Upper lobe of right lung (tissue), 1 donor: ENCODE data around the gene YDJC. TPM values are rescaled to one million over a fixed set of nuclear protein-coding genes. Genes with fewer than 3 reads are reported as not detected.

Experiments used
- ATAC-seq: fragments of 200-7000 bp; cut with Tn5 transposase; one replicate; pipeline ENCODE4 v1.9.1; 2020; ENCODE audit warnings: mild to moderate bottlenecking, moderate library complexity
- DNase-seq: peaks from one replicate; pipeline ENCODE4 v3.0.0-alpha.2; 2020
- H3K27ac ChIP-seq: fragments of 200-600 bp; one replicate; pipeline ENCODE4 v1.8.0; 2022
- H3K27me3 ChIP-seq: fragments of 200-600 bp; one replicate; pipeline ENCODE4 v1.8.0; 2022; ENCODE audit warnings: mild to moderate bottlenecking
- H3K36me3 ChIP-seq: fragments of 200-600 bp; one replicate; pipeline ENCODE4 v1.8.0; 2022
- H3K4me1 ChIP-seq: fragments of 200-600 bp; one replicate; pipeline ENCODE4 v1.8.0; 2022
- H3K4me3 ChIP-seq: fragments of 200-600 bp; one replicate; pipeline ENCODE4 v1.8.0; 2022; ENCODE audit warnings: mild to moderate bottlenecking
- H3K9me3 ChIP-seq: fragments of 200-600 bp; one replicate; pipeline ENCODE4 v1.8.0; 2022
- CTCF ChIP-seq: fragments of 200-600 bp; IDR thresholded peaks from one replicate; pipeline ENCODE4 v1.8.0; 2022; ENCODE audit warnings: antibody characterized with exemption
- intact Hi-C: fragments of 100-400 bp; cut with DNase I; formaldehyde crosslinking; loops from one replicate; pipeline ENCODE4 v1.11.0; 2022
- microRNA-seq: library from miRNA; unstranded; fragments of <30 nt; microRNA quantifications from one replicate; pipeline ENCODE4 v1.2.0, GENCODE V29; 2020; ENCODE audit warnings: borderline microRNAs expressed
- total RNA-seq: library from RNA; stranded (reverse); fragmentation: NEBNext Ultra II Directional; extraction: Animal tissue kit (Norgen Biotek cat#: 25700); gene quantifications from one replicate; pipeline ENCODE4 v1.2.1, GENCODE V29; 2021
- donor health status: DM: no; HTN: yes; CAD: no; lungs with severe emphysema.

The YDJC gene
- total RNA-seq, 1 donor from 2014 or later, result 13.9 TPM

GRCh38 chr22:21579474-21579851 is 50.4 kb downstream of the YDJC start:
- ATAC-seq, result no peak
- Histone ChIP-seq H3K4me3 (no peak overlapping the region), H3K36me3 (no peaks in the 10 kb centered on the region), H3K4me1 (peaks cover 43% of the 10 kb centered on the region), H3K9me3 (no peaks in the 10 kb centered on the region), H3K27ac (no peak overlapping the region), H3K27me3 (no peaks in the 10 kb centered on the region)
- no peak for TF ChIP-seq CTCF
- DNase-seq, result no peak
- intact Hi-C loops, result no loop called here

Small RNA genes within 50 kb of the gene (microRNA-seq; reads per million reads assigned to microRNA genes)
- gene MIR130B (131 reads per million, percentile 68 among the genes with 10 or more reads in this experiment), gene MIR301B (2.5 reads per million, percentile 15 among the genes with 10 or more reads in this experiment)

Other genes starting within 250 kb of the YDJC start
- gene RIMBP3B, start 246.3 kb downstream of the YDJC start, total RNA-seq, result 0.09 TPM
- gene HIC2, start 212.7 kb downstream of the YDJC start, total RNA-seq, result 5.1 TPM
- 4.0 TPM for gene TMEM191C, start 162.6 kb downstream of the YDJC start, total RNA-seq
- 0.41 TPM for gene RIMBP3C, start 78.6 kb downstream of the YDJC start, total RNA-seq
- 45.7 TPM for gene UBE2L3, start 62.3 kb downstream of the YDJC start, total RNA-seq
- 0.69 TPM for gene CCDC116, start 2.7 kb upstream of the YDJC start, total RNA-seq
- 41.3 TPM for gene SDF2L1, start 12.3 kb upstream of the YDJC start, total RNA-seq
- gene PPIL2, start 36.0 kb upstream of the YDJC start, total RNA-seq, result 40.3 TPM
- gene YPEL1, start 105.8 kb upstream of the YDJC start, total RNA-seq, result 6.7 TPM
- 134 TPM for gene MAPK1, start 237.6 kb upstream of the YDJC start, total RNA-seq